SK-MEL-5 (cell line): ENCODE data around the gene CCM2L. TPM values are rescaled to one million over a fixed set of nuclear protein-coding genes. Genes with fewer than 3 reads are reported as not detected.
"Not testable (repeated sequence)": the region's sequence is repeated elsewhere in the genome, so short reads cannot be mapped to it uniquely, and the experiment has no call there.

Experiments used
- DNase-seq: peaks from one replicate; pipeline ENCODE4 v3.0.0-alpha.2; 2016; ENCODE audit warnings: low read depth, low spot score
- in situ Hi-C: cut with HindIII; loops from 2 replicates; pipeline ENCODE4 v1.10.0; 2016; ENCODE audit warnings: low sequenced_read_pairs, high pct_unique_total_duplicates, low pct_unique_long_range_greater_than_20kb
- total RNA-seq: library from RNA; depleted of rRNA; stranded (reverse); fragments of >200 nt; shearing (Covaris generic); gene quantifications from 2 replicates; pipeline ENCODE4 v1.2.3, GENCODE V29; 2014

CCM2L gene
- total RNA-seq, 1 experiment from 2014 or later = 0.08 TPM

- in situ Hi-C loops = no loop called here
- peak; percentile 64 for DNase-seq
Measured at GRCh38 chr20:32018269-32019155, 8.3 kb downstream of the CCM2L start.

- DNase-seq = peak; percentile 48
- in situ Hi-C loops = no loop called here
Measured at GRCh38 chr20:32019156-32019510, 8.9 kb downstream of the CCM2L start.

GRCh38 chr20:32019563-32020463 lies 9.6 kb downstream of the CCM2L start:
- in situ Hi-C loops = no loop called here
- DNase-seq = no peak

GRCh38 chr20:32021091-32021490 lies 10.9 kb downstream of the CCM2L start:
- no peak for DNase-seq
- in situ Hi-C loops = no loop called here

GRCh38 chr20:32024683-32025295 lies 14.6 kb downstream of the CCM2L start:
- in situ Hi-C loops = no loop called here
- DNase-seq = no peak

GRCh38 chr20:32027643-32028042 lies 17.4 kb downstream of the CCM2L start:
- in situ Hi-C loops = no loop called here
- no peak for DNase-seq

GRCh38 chr20:32028647-32029372 lies 18.6 kb downstream of the CCM2L start:
- in situ Hi-C loops = no loop called here
- DNase-seq = no peak

GRCh38 chr20:32029561-32029960 lies 19.3 kb downstream of the CCM2L start:
- in situ Hi-C loops = no loop called here

GRCh38 chr20:32031007-32031958 lies 21.0 kb downstream of the CCM2L start:
- DNase-seq = peak; percentile 92
- in situ Hi-C loops = no loop called here

More at GRCh38 chr20:32029561-32029960, 19.3 kb downstream of the CCM2L start:
- DNase-seq = no peak

- in situ Hi-C loops = no loop called here
- DNase-seq = no peak
Measured at GRCh38 chr20:32033316-32033715, 23.1 kb downstream of the CCM2L start.

GRCh38 chr20:32033721-32034120 lies 23.5 kb downstream of the CCM2L start:
- in situ Hi-C loops, DNase-seq: not testable (repeated sequence)

- in situ Hi-C loops = no loop called here
- peak; percentile 71 for DNase-seq
Measured at GRCh38 chr20:32034581-32035425, 24.6 kb downstream of the CCM2L start.

GRCh38 chr20:32035426-32035779 lies 25.2 kb downstream of the CCM2L start:
- DNase-seq = no peak
- in situ Hi-C loops = no loop called here

- in situ Hi-C loops = no loop called here
- DNase-seq = no peak
Measured at GRCh38 chr20:32036252-32036651, 26.0 kb downstream of the CCM2L start.

GRCh38 chr20:32036716-32037485 lies 26.7 kb downstream of the CCM2L start:
- in situ Hi-C loops = no loop called here
- no peak for DNase-seq
